B cell (primary cell): ENCODE measurements around the gene NTN5. TPM values are rescaled to one million over a fixed set of nuclear protein-coding genes. Genes with fewer than 3 reads are reported as not detected.

Experiments
- ATAC-seq: fragments of 200-7000 bp; cut with Tn5 transposase; one replicate; pipeline ENCODE4 v1.10.0; 2021; ENCODE audit warnings: low read depth, mild to moderate bottlenecking, moderate number of reproducible peaks, moderate library complexity
- CTCF ChIA-PET: fragments of 350-600 bp; sonication (Branson Sonifier 250); formaldehyde crosslinking; loops from one replicate; lab custom pipeline; 2021; ENCODE audit warnings: antibody characterized with exemption, inconsistent platforms; lab: Charles Lee
- POLR2A ChIA-PET: fragments of 350-600 bp; sonication (Branson Sonifier 250); formaldehyde crosslinking; loops from one replicate; lab custom pipeline; 2021; ENCODE audit warnings: antibody characterized with exemption; lab: Charles Lee
- DNase-seq: peaks from one replicate; pipeline ENCODE4 v3.0.0; 2013
- H2AFZ ChIP-seq: 2 replicates; pipeline ENCODE4 v1.6.1; 2012; ENCODE audit warnings: mild to moderate bottlenecking, low read depth, low read length; ENCODE audit not compliant: insufficient read depth, poor library complexity, severe bottlenecking
- H3K27ac ChIP-seq, 2 donors: 1 replicate in 1 of 2; 2 replicates in 1 of 2; pipeline ENCODE4 v1.5.1; 2012 to 2013; ENCODE audit warnings: low read length in 2 of 2, mild to moderate bottlenecking in 2 of 2, moderate library complexity in 1 of 2
- H3K27me3 ChIP-seq, 4 experiments: fragments of 200-600 bp in 1 of 4; sonication (generic) in 1 of 4; replicated peaks in 1 of 4; 1 replicate in 2 of 4; 2 replicates in 2 of 4; pipeline versions ENCODE4 v1.6.1 to v1.7.0; 2013 to 2016; ENCODE audit warnings: low read length in 3 of 4, mild to moderate bottlenecking in 2 of 4, mixed read lengths in 1 of 4, moderate library complexity in 1 of 4; ENCODE audit not compliant: insufficient read depth in 4 of 4, control insufficient read depth in 3 of 4; ENCODE audit errors: control extremely low read depth in 1 of 4
- H3K36me3 ChIP-seq, 2 experiments: replicated peaks in 1 of 2; 1 replicate in 1 of 2; 2 replicates in 1 of 2; pipeline versions ENCODE4 v1.6.1 to v1.7.1; 2013; ENCODE audit warnings: low read length in 1 of 2; ENCODE audit not compliant: insufficient read depth in 2 of 2, control insufficient read depth in 1 of 2; ENCODE audit errors: control extremely low read depth in 1 of 2, extremely low read depth in 1 of 2
- H3K4me1 ChIP-seq, 2 donors: fragments of 200-600 bp in 1 of 2; sonication (generic) in 1 of 2; 1 replicate in 1 of 2; 2 replicates in 1 of 2; pipeline versions ENCODE4 v1.5.1 to v1.6.1; 2013 to 2017; ENCODE audit warnings: low read length in 2 of 2; ENCODE audit not compliant: control insufficient read depth in 2 of 2, insufficient read depth in 2 of 2
- H3K4me2 ChIP-seq: replicated peaks from 2 replicates; pipeline ENCODE3; 2012; ENCODE audit warnings: mild to moderate bottlenecking, low read depth, low read length; ENCODE audit not compliant: poor library complexity, severe bottlenecking
- H3K4me3 ChIP-seq, 5 experiments: fragments of 200-600 bp in 1 of 5; sonication (generic) in 1 of 5; 1 replicate in 3 of 5; 2 replicates in 2 of 5; pipeline versions ENCODE4 v1.5.1 to v1.7.0; 2011 to 2016; ENCODE audit warnings: low read length in 4 of 5, mild to moderate bottlenecking in 4 of 5, low read depth in 2 of 5, control low read depth in 1 of 5, moderate library complexity in 1 of 5; ENCODE audit not compliant: insufficient read depth in 1 of 5; ENCODE audit errors: control extremely low read depth in 1 of 5, extremely low read depth in 1 of 5
- H3K79me2 ChIP-seq: fragments of 200-600 bp; sonication (generic); one replicate; pipeline ENCODE4 v1.6.0; 2016; ENCODE audit warnings: low read length; ENCODE audit not compliant: control insufficient read depth, insufficient read depth
- H3K9ac ChIP-seq: fragments of 200-600 bp; sonication (generic); 2 replicates; pipeline ENCODE4 v1.6.1; 2017; ENCODE audit warnings: mild to moderate bottlenecking, low read length, moderate library complexity
- H3K9me3 ChIP-seq, 3 donors: one replicate each; pipeline versions ENCODE4 v1.6.1 to v1.7.1; 2013; ENCODE audit warnings: low read length in 2 of 3; ENCODE audit not compliant: control insufficient read depth in 2 of 3, insufficient read depth in 1 of 3; ENCODE audit errors: control extremely low read depth in 1 of 3
- H4K20me1 ChIP-seq: 2 replicates; pipeline ENCODE4 v1.6.0; 2012; ENCODE audit warnings: mild to moderate bottlenecking, low read length; ENCODE audit not compliant: insufficient read depth, control insufficient read depth, poor library complexity, severe bottlenecking
- H3K27ac Mint-ChIP-seq: one replicate; pipeline ENCODE4 v1.8.0; 2021; ENCODE audit warnings: mixed read lengths
- H3K27me3 Mint-ChIP-seq: one replicate; pipeline ENCODE4 v1.8.0; 2021; ENCODE audit warnings: mixed read lengths
- H3K4me1 Mint-ChIP-seq: one replicate; pipeline ENCODE4 v1.8.0; 2021; ENCODE audit warnings: mixed read lengths
- H3K4me3 Mint-ChIP-seq: one replicate; pipeline ENCODE4 v1.8.0; 2021; ENCODE audit warnings: mixed read lengths
- H3K9me3 Mint-ChIP-seq: one replicate; pipeline ENCODE4 v1.8.0; 2022; ENCODE audit warnings: mixed read lengths; ENCODE audit not compliant: insufficient read depth
- CTCF ChIP-seq: fragments of 200-600 bp; IDR thresholded peaks from one replicate; pipeline ENCODE4 v1.8.0; 2022; ENCODE audit warnings: antibody characterized with exemption, mild to moderate bottlenecking
- EZH2 ChIP-seq: IDR thresholded peaks from 2 replicates; pipeline ENCODE4 v1.6.1; 2012; ENCODE audit warnings: borderline replicate concordance, low read depth, mild to moderate bottlenecking, moderate library complexity, low read length; ENCODE audit not compliant: insufficient read depth, poor library complexity, severe bottlenecking
- WGBS: methylation state at CpG from one replicate; pipeline ENCODE4 v1.1.5; 2013; ENCODE audit warnings: missing lambda C conversion rate; ENCODE audit not compliant: insufficient coverage; 5-methylcytosine and 5-hydroxymethylcytosine counted together
- intact Hi-C: fragments of 100-400 bp; cut with micrococcal nuclease; formaldehyde crosslinking; loops from one replicate; pipeline ENCODE4 v1.10.0; 2022
- polyA plus RNA-seq: library from polyadenylated mRNA; depleted of rRNA; stranded (reverse); fragments of >200 nt; gene quantifications from 2 replicates; pipeline ENCODE4 v1.2.3, GENCODE V29; 2012
- total RNA-seq, 2 donors: library from RNA; stranded (reverse); fragments of 120-200 nt in 1 of 2; gene quantifications; 1 replicate in 1 of 2; 2 replicates in 1 of 2; pipeline versions ENCODE4 v1.2.3 to v1.2.4, GENCODE V29; 2013 to 2022

The NTN5 gene
- total and polyA plus RNA-seq, 2 donors (not counting 1 experiment from before 2014, with no cell fraction given), result 1.2 to 1.8 TPM

DNA sequence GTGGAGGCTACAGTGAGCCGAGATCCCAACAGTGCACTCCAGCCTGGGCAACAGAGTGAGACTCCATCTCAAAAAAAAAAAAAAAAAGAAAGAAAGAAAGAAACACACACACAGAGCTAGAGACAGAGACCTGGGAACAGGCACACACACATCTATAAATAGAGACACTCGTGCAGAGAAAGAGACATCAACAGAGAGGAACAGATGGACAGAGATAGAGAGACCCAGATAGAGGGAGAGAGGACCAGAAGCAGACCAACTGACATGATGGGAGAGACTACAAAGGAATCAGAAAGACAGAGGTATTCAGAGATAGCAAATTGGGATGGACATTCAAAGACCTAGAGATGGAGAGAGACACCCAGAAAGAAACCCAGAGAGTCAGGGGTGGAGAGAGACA is 24.7 kb downstream of the NTN5 start:
- peaks cover 26% of the 10 kb centered on the region for H3K79me2 ChIP-seq
- ATAC-seq, result no peak
- no peak overlapping the region for H3K4me2 ChIP-seq
- no peaks in the 10 kb centered on the region for H3K9me3 Mint-ChIP-seq
- TF ChIP-seq CTCF (no peak), EZH2 (no peak)
- peaks cover 23 to 48% of the 10 kb centered on the region in 2 donors for H3K4me1 ChIP-seq
- peaks cover 52% of the 10 kb centered on the region for H3K4me1 Mint-ChIP-seq
- H4K20me1 ChIP-seq, result no peaks in the 10 kb centered on the region
- WGBS, result no CpG with 5 or more reads among the region's 2 CpGs
- peak overlapping the region in 1 of 2 donors; percentile 48 for H3K27ac ChIP-seq
- DNase-seq, result no peak
- H3K9me3 ChIP-seq, result peaks cover 0 to 8% (median 0%) of the 10 kb centered on the region in 3 donors
- intact Hi-C loops, result no loop called here
- no peaks in the 10 kb centered on the region for H3K27me3 Mint-ChIP-seq
- no peaks in the 10 kb centered on the region for H3K27me3 ChIP-seq
- H3K27ac Mint-ChIP-seq, result peak overlapping the region; percentile 87
- no peak overlapping the region for H3K9ac ChIP-seq
- no peaks in the 10 kb centered on the region for H3K36me3 ChIP-seq
- ChIA-PET CTCF (interaction anchor here (0.7 to 2.7 kb wide), 6 partner anchors 14 to 629 kb away, joined by 3 to 20 read pairs (median 4); no protein-coding TSS in a partner anchor), POLR2A (interaction anchor here (0.6 to 1.2 kb wide), 4 partner anchors 10 to 317 kb away, joined by 5 to 12 read pairs (median 8); partner anchors contain the start of gene FTL)
- peak overlapping the region; percentile 59 for H3K4me3 Mint-ChIP-seq
- no peak overlapping the region for H2AFZ ChIP-seq
- no peak overlapping the region for H3K4me3 ChIP-seq

DNA sequence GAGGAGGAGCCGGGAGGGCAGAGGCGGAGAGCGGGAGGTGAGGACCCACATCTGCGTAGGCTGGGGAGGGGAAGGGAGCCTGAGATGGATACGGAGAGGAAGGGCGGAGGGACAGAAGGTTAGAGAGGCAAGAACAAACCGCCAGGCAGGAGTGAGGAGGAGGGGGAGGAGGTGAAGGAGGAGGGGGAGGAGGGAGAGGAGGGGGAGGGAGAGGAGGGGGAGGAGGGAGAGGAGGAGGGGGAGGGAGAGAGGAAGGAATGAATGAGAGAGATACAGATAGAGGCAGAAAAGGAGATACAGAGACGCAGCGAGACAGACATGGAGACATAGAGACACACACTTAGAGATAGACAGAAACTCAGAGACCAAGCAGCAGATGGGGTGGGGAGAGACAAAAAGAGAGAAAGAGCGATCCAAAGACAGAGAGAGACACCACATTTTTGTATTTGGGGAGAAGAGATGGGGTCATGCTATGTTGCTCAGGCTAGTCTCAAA is 26.0 kb downstream of the NTN5 start:
- H3K4me1 Mint-ChIP-seq, result peaks cover 49% of the 10 kb centered on the region
- TF ChIP-seq CTCF, result no peak
- TF ChIP-seq EZH2, result no peak

More for the DNA sequence above, 26.0 kb downstream of the NTN5 start:
- ChIA-PET POLR2A (interaction anchor here (0.6 to 2.4 kb wide), 8 partner anchors 9 to 347 kb away, joined by 3 to 22 read pairs (median 8); partner anchors contain the start of genes DBP, GYS1, RPL18 and RUVBL2), CTCF (interaction anchor here (1.0 to 3.5 kb wide), 9 partner anchors 10 to 324 kb away, joined by 3 to 51 read pairs (median 9); partner anchors contain the start of gene DBP)
- DNase-seq (peak; percentile 46), ATAC-seq (no peak)
- peak overlapping the region; percentile 87 for H3K9ac ChIP-seq
- H3K36me3 ChIP-seq, result no peaks in the 10 kb centered on the region
- peak overlapping the region in 4 of 5 experiments; percentile 53 to 95 (median 76) for H3K4me3 ChIP-seq
- H3K27ac Mint-ChIP-seq, result peak overlapping the region; percentile 92
- no peaks in the 10 kb centered on the region for H3K27me3 ChIP-seq
- H3K9me3 ChIP-seq, result peaks cover 0 to 8% (median 0%) of the 10 kb centered on the region in 3 donors
- no peaks in the 10 kb centered on the region for H4K20me1 ChIP-seq
- peak overlapping the region; percentile 99 for H3K4me2 ChIP-seq
- peak overlapping the region; percentile 97 for H2AFZ ChIP-seq
- no peaks in the 10 kb centered on the region for H3K9me3 Mint-ChIP-seq
- intact Hi-C loops, result loop anchor here (1.0 to 2.0 kb wide), 9 partner anchors 8 to 319 kb away; partner anchors contain the start of gene FTL
- peak overlapping the region; percentile 96 for H3K4me3 Mint-ChIP-seq
- WGBS, result 0% methylated on average over 5 of the region's 10 CpGs
- peaks cover 38% of the 10 kb centered on the region for H3K79me2 ChIP-seq
- H3K4me1 ChIP-seq, result peaks cover 23 to 45% of the 10 kb centered on the region in 2 donors
- peak overlapping the region; percentile 74 to 80 for H3K27ac ChIP-seq
- H3K27me3 Mint-ChIP-seq, result no peaks in the 10 kb centered on the region
